ENCODE measurements around the gene LOXHD1. TPM values are rescaled to one million over a fixed set of nuclear protein-coding genes. Genes with fewer than 3 reads are reported as not detected.

Gene LOXHD1
- total RNA-seq, 2 donors from 2014 or later = 0.27 to 5.5 TPM

- Histone ChIP-seq H3K4me1 (ENCODE audit: control insufficient read depth in 1 of 2, low read depth in 2 of 2) (peaks cover 3 to 9% of the 10 kb centered on the region in 2 donors), H3K4me3 (no peak overlapping the region)
Measured at GRCh38 chr18:46573156-46573555, 83.9 kb downstream of the LOXHD1 start.

DNA sequence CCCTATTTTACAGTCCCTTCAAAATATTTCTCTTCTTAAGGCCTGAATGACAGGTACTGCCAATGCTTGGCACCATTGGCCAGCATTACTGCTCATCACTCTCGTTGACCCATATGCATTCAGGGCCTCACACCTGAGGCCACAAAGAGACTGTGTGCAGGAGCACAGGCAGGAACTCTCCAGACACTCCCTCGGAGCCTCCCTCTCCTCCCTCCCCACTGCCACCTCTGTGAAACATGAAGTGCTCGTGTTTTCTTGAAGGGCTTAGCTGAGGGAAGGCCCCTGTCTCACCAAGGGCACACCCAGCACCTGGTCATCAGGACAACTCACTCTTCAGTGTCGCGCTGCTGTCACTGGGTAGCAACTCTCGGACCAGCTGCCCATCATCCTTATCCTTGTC, 85.3 kb downstream of the LOXHD1 start:
- H3K27ac ChIP-seq = no peak overlapping the region
- no peak overlapping the region for H3K4me3 ChIP-seq
- no peaks in the 10 kb centered on the region for H3K9me3 ChIP-seq
- H3K36me3 ChIP-seq = no peaks in the 10 kb centered on the region
- TF ChIP-seq, protein P1, sequence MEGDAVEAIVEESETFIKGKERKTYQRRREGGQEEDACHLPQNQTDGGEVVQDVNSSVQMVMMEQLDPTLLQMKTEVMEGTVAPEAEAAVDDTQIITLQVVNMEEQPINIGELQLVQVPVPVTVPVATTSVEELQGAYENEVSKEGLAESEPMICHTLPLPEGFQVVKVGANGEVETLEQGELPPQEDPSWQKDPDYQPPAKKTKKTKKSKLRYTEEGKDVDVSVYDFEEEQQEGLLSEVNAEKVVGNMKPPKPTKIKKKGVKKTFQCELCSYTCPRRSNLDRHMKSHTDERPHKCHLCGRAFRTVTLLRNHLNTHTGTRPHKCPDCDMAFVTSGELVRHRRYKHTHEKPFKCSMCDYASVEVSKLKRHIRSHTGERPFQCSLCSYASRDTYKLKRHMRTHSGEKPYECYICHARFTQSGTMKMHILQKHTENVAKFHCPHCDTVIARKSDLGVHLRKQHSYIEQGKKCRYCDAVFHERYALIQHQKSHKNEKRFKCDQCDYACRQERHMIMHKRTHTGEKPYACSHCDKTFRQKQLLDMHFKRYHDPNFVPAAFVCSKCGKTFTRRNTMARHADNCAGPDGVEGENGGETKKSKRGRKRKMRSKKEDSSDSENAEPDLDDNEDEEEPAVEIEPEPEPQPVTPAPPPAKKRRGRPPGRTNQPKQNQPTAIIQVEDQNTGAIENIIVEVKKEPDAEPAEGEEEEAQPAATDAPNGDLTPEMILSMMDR (IDR thresholded peaks at IDR 0.05) = no peak
- no peaks in the 10 kb centered on the region for H3K27me3 ChIP-seq (replicated peaks; ENCODE audit: insufficient read depth)
- DNase-seq (ENCODE audit: low spot score) = no peak
- peaks cover 3 to 9% of the 10 kb centered on the region in 2 donors for H3K4me1 ChIP-seq (ENCODE audit: control insufficient read depth in 1 of 2, low read depth in 2 of 2)
- no peak for ATAC-seq (ENCODE audit: insufficient number of reproducible peaks, low FRiP score, low read depth)

More at GRCh38 chr18:46573156-46573555, 83.9 kb downstream of the LOXHD1 start:
- no peak overlapping the region for H3K27ac ChIP-seq
- no peaks in the 10 kb centered on the region for H3K36me3 ChIP-seq
- TF ChIP-seq, protein P1 (IDR thresholded peaks at IDR 0.05) = no peak
- H3K27me3 ChIP-seq (replicated peaks; ENCODE audit: insufficient read depth) = no peaks in the 10 kb centered on the region
- DNase-seq (ENCODE audit: low spot score) = no peak
- H3K9me3 ChIP-seq = no peaks in the 10 kb centered on the region
- no peak for ATAC-seq (ENCODE audit: insufficient number of reproducible peaks, low FRiP score, low read depth)

DNA sequence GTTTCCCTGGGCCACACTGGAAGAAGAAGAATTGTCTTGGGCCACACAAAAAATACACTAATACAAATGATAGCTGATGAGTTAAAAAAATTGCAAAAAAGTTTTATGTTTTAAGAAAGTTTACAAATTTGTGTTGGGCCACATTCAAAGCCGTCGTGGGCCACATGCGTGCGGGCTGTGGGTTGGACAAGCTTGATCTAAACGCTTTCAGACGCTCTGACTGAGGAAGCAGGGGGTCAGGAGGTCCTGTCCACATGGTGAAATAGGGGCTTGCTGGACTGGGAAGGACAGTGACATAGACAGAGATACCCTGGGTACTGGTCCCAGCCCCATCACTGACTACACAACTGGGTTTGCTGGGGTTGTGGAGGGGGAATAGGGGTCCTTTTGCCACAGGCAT, 86.4 kb downstream of the LOXHD1 start:
- no peak for ATAC-seq (ENCODE audit: insufficient number of reproducible peaks, low FRiP score, low read depth)
- no peak overlapping the region for H3K4me3 ChIP-seq
- no peak overlapping the region for H3K27ac ChIP-seq
- TF ChIP-seq, protein P1 (IDR thresholded peaks at IDR 0.05) = no peak
- no peak for DNase-seq (ENCODE audit: low spot score)
- no peaks in the 10 kb centered on the region for H3K27me3 ChIP-seq (replicated peaks; ENCODE audit: insufficient read depth)
- no peaks in the 10 kb centered on the region for H3K9me3 ChIP-seq
- H3K4me1 ChIP-seq (ENCODE audit: control insufficient read depth in 1 of 2, low read depth in 2 of 2) = peaks cover 3 to 9% of the 10 kb centered on the region in 2 donors
- H3K36me3 ChIP-seq = no peaks in the 10 kb centered on the region

GRCh38 chr18:46570134-46570533, 86.9 kb downstream of the LOXHD1 start:
- H3K27me3 ChIP-seq (replicated peaks; ENCODE audit: insufficient read depth) = no peaks in the 10 kb centered on the region
- H3K36me3 ChIP-seq = no peaks in the 10 kb centered on the region
- ATAC-seq (ENCODE audit: insufficient number of reproducible peaks, low FRiP score, low read depth) (no peak), DNase-seq (ENCODE audit: low spot score) (no peak)
- H3K4me3 ChIP-seq = no peak overlapping the region
- H3K9me3 ChIP-seq = no peaks in the 10 kb centered on the region
- TF ChIP-seq, protein P1 (IDR thresholded peaks at IDR 0.05) = no peak
- no peak overlapping the region for H3K27ac ChIP-seq
- H3K4me1 ChIP-seq (ENCODE audit: control insufficient read depth in 1 of 2, low read depth in 2 of 2) = peaks cover 3 to 9% of the 10 kb centered on the region in 2 donors

DNA sequence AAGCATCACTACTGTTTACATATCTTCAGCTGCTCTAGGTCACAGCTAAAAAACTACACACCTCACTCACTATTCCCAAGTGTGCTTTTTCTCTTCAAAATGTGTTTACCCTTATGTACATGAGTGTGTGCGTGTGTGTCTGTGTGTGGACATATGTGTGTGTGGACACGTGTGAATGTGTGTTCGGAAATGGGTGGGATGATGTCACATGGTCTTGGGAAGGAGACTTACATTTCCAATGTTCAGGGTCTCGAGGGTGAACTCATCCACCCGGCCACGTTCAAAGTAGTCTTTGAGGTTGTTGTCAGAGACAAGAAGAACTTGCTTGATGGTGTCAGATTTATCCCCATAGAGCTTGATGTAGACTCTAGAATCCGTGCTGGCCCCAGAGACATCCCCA, 87.8 kb downstream of the LOXHD1 start:
- Histone ChIP-seq H3K9me3 (no peaks in the 10 kb centered on the region), H3K4me3 (no peak overlapping the region), H3K27me3 (replicated peaks; ENCODE audit: insufficient read depth) (no peaks in the 10 kb centered on the region), H3K27ac (no peak overlapping the region), H3K4me1 (ENCODE audit: control insufficient read depth in 1 of 2, low read depth in 2 of 2) (peaks cover under 1 to 6% of the 10 kb centered on the region in 2 donors), H3K36me3 (no peaks in the 10 kb centered on the region)
- TF ChIP-seq, protein P1 (IDR thresholded peaks at IDR 0.05) = no peak
- DNase-seq (ENCODE audit: low spot score) = no peak
- no peak for ATAC-seq (ENCODE audit: insufficient number of reproducible peaks, low FRiP score, low read depth)
